Epithelial cell of esophagus (primary cell): ENCODE results near the gene OR10A5.
"Not testable (repeated sequence)": the region's sequence is repeated elsewhere in the genome, so short reads cannot be mapped to it uniquely, and the experiment has no call there.

Experiments
- DNase-seq: peaks from one replicate; pipeline ENCODE4 v3.0.0; 2010; ENCODE audit warnings: low read depth
- H3K4me3 ChIP-seq: 2 replicates; pipeline ENCODE4 v1.5.1; 2011; ENCODE audit warnings: mild to moderate bottlenecking, low read length, control low read depth
- CTCF ChIP-seq: IDR thresholded peaks from 2 replicates; pipeline ENCODE4 v1.5.1; 2011; ENCODE audit warnings: low read depth, mild to moderate bottlenecking, low read length, control low read depth, inconsistent platforms; ENCODE audit not compliant: insufficient read depth; ENCODE audit errors: missing control alignments

Gene OR10A5

GRCh38 chr11:6871278-6871677 lies 25.8 kb downstream of the OR10A5 start:
- DNase-seq = no peak
- TF ChIP-seq CTCF = no peak
- H3K4me3 ChIP-seq = no peak overlapping the region

GRCh38 chr11:6875761-6876160 lies 30.3 kb downstream of the OR10A5 start:
- no peak for DNase-seq
- no peak for TF ChIP-seq CTCF

GRCh38 chr11:6876325-6876724 lies 30.8 kb downstream of the OR10A5 start, which contains the start of gene OR10A4:
Gene OR10A4 (plus strand): TSS chr11:6876625. CDS start chr11:6876648, 23 bp downstream.
- no peak for TF ChIP-seq CTCF
- DNase-seq = no peak
- H3K4me3 ChIP-seq = no peak within 1 kb of the TSS

More at GRCh38 chr11:6875761-6876160, 30.3 kb downstream of the OR10A5 start:
- H3K4me3 ChIP-seq = no peak overlapping the region

GRCh38 chr11:6876914-6877313 lies 31.4 kb downstream of the OR10A5 start:
- no peak for DNase-seq

GRCh38 chr11:6882751-6883150 lies 37.3 kb downstream of the OR10A5 start:
- H3K4me3 ChIP-seq = no peak overlapping the region
- DNase-seq = no peak
- no peak for TF ChIP-seq CTCF

More at GRCh38 chr11:6876914-6877313, 31.4 kb downstream of the OR10A5 start:
- TF ChIP-seq CTCF = no peak
- H3K4me3 ChIP-seq = no peak overlapping the region

GRCh38 chr11:6887711-6888110 lies 42.2 kb downstream of the OR10A5 start:
- not testable (repeated sequence) for DNase-seq, H3K4me3 ChIP-seq

GRCh38 chr11:6888830-6889229 lies 43.3 kb downstream of the OR10A5 start:
- no peak overlapping the region for H3K4me3 ChIP-seq
- no peak for DNase-seq
- TF ChIP-seq CTCF = no peak
